Measurements from ENCODE around the gene DDX54. TPM values are rescaled to one million over a fixed set of nuclear protein-coding genes. Genes with fewer than 3 reads are reported as not detected.

Gene DDX54
- total RNA-seq, 1 donor from 2014 or later, result 53.5 TPM

GRCh38 chr12:113154351-113154973, 30.8 kb downstream of the DDX54 start:
- Histone ChIP-seq H4K20me1 (ENCODE audit: insufficient read depth, low read length) (peaks cover 9% of the 10 kb centered on the region), H2AFZ (ENCODE audit: low read depth, low read length) (no peak overlapping the region), H3K9me3 (ENCODE audit: insufficient read depth, low read depth, low read length) (no peaks in the 10 kb centered on the region), H3K9ac (ENCODE audit: low read length) (no peak overlapping the region), H3K4me3 (ENCODE audit: insufficient read depth, low read depth, low read length) (no peak overlapping the region), H3K4me2 (ENCODE audit: low read length) (peak overlapping the region; percentile 46), H3K79me2 (ENCODE audit: insufficient read depth, low read length) (no peaks in the 10 kb centered on the region), H3K36me3 (ENCODE audit: insufficient read depth, low read length) (peaks cover 8% of the 10 kb centered on the region), H3K27ac (ENCODE audit: low read depth, low read length) (no peak overlapping the region), H3K27me3 (ENCODE audit: insufficient read depth, low read length) (peaks cover 19% of the 10 kb centered on the region), H3K4me1 (ENCODE audit: insufficient read depth, low read length) (peaks cover 18% of the 10 kb centered on the region)
- Mint-ChIP-seq H3K4me3 (ENCODE audit: unreplicated experiment) (no peak overlapping the region), H3K4me1 (ENCODE audit: low read depth, unreplicated experiment) (peaks cover 4% of the 10 kb centered on the region), H3K9me3 (ENCODE audit: unreplicated experiment) (no peaks in the 10 kb centered on the region), H3K27ac (ENCODE audit: unreplicated experiment) (no peak overlapping the region), H3K27me3 (ENCODE audit: low read depth, unreplicated experiment) (peaks cover 53% of the 10 kb centered on the region), H3K36me3 (ENCODE audit: low read depth, unreplicated experiment) (peaks cover 20% of the 10 kb centered on the region)
- DNase-seq (ENCODE audit: low read depth) (no peak), FAIRE-seq (no peak)
- TF ChIP-seq CTCF (IDR thresholded peaks at IDR 0.05; ENCODE audit: insufficient read depth, low read depth, low read length), result no peak
- peak; percentile 53 for TF ChIP-seq EZH2 (IDR thresholded peaks at IDR 0.05; ENCODE audit: insufficient read depth, low read length)

GRCh38 chr12:113152835-113153814, 32.2 kb downstream of the DDX54 start:
- peak overlapping the region; percentile 37 for H3K4me3 ChIP-seq (ENCODE audit: insufficient read depth, low read depth, low read length)
- Mint-ChIP-seq H3K27me3 (ENCODE audit: low read depth, unreplicated experiment) (peaks cover 53% of the 10 kb centered on the region), H3K4me3 (ENCODE audit: unreplicated experiment) (peak overlapping the region; percentile 65), H3K4me1 (ENCODE audit: low read depth, unreplicated experiment) (peaks cover 4% of the 10 kb centered on the region), H3K27ac (ENCODE audit: unreplicated experiment) (no peak overlapping the region), H3K9me3 (ENCODE audit: unreplicated experiment) (no peaks in the 10 kb centered on the region), H3K36me3 (ENCODE audit: low read depth, unreplicated experiment) (peaks cover 14% of the 10 kb centered on the region)
- peaks cover 20% of the 10 kb centered on the region for H3K4me1 ChIP-seq (ENCODE audit: insufficient read depth, low read length)
- H4K20me1 ChIP-seq (ENCODE audit: insufficient read depth, low read length), result peaks cover 4% of the 10 kb centered on the region
- no peaks in the 10 kb centered on the region for H3K9me3 ChIP-seq (ENCODE audit: insufficient read depth, low read depth, low read length)
- H3K36me3 ChIP-seq (ENCODE audit: insufficient read depth, low read length), result peaks cover 7% of the 10 kb centered on the region
- H3K27ac ChIP-seq (ENCODE audit: low read depth, low read length), result no peak overlapping the region
- peaks cover 19% of the 10 kb centered on the region for H3K27me3 ChIP-seq (ENCODE audit: insufficient read depth, low read length)
- H3K4me2 ChIP-seq (ENCODE audit: low read length), result peak overlapping the region; percentile 84
- H2AFZ ChIP-seq (ENCODE audit: low read depth, low read length), result peak overlapping the region; percentile 69
- FAIRE-seq, result no peak
- no peak overlapping the region for H3K9ac ChIP-seq (ENCODE audit: low read length)
- TF ChIP-seq EZH2 (IDR thresholded peaks at IDR 0.05; ENCODE audit: insufficient read depth, low read length) (peak; percentile 59), CTCF (IDR thresholded peaks at IDR 0.05; ENCODE audit: insufficient read depth, low read depth, low read length) (peak; percentile 11)
- H3K79me2 ChIP-seq (ENCODE audit: insufficient read depth, low read length), result no peaks in the 10 kb centered on the region
- DNase-seq (ENCODE audit: low read depth), result peak; percentile 56

Measured in astrocyte (in vitro differentiated cells and primary cell).